NCI-H2227 (cell line): Measurements from ENCODE around the gene ALG14.
"Not testable (repeated sequence)": the region's sequence is repeated elsewhere in the genome, so short reads cannot be mapped to it uniquely, and the experiment has no call there.

Experiments
- DNase-seq: peaks from one replicate; lab custom pipeline; 2025; ENCODE audit not compliant: unreplicated experiment; lab: John Stamatoyannopoulos, UW

The ALG14 gene

GRCh38 chr1:94955767-94956632, 116.8 kb downstream of the ALG14 start:
- DNase-seq: no peak

DNA sequence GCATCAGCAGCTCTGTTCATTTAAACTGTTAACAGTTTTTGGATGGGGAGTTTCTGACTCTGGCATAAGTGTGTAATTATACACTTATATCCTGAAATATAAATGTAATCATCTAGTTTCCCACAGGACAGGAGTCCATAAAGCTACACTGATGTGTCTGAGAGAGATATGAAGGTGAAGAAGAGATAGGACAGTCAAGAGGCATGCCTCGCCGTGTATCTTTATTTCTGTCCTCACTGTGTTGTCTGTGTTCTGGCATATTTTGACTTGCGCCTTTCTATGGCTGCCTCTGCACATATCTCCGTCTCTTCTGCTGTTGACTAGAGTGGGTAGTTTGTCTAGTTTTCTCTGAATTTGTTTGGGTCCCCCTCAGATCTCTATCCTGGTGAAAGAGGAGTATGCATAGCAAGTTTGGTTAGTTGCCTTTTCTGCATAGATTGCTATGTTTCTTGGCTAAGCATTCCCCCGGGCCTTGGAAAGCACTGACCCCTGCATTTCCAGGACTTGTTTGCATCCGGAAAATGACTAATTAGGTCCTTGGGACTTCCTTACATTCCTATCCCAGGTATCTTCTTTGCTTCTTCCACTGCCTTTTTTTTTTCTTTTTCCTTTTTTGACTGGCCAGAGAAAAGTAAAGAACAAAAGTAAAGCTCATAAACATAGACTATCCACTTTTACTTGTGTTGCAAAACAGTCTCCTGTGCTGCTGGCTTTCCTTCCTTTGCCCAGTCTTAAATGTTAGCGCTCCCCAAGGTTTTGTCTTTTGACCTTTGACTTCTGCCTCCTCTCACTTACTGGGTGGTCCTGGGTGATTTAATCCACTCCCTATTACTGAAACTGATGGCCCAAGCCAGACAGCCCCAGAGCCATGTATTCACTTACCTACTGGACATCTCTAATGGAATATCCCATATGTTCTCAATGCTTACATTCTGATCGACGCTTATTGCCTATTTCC, 118.2 kb downstream of the ALG14 start:
- no peak for DNase-seq

- DNase-seq: no peak
Observed at GRCh38 chr1:94953746-94954145, 119.0 kb downstream of the ALG14 start.

GRCh38 chr1:94953107-94953506, 119.6 kb downstream of the ALG14 start:
- no peak for DNase-seq

DNA sequence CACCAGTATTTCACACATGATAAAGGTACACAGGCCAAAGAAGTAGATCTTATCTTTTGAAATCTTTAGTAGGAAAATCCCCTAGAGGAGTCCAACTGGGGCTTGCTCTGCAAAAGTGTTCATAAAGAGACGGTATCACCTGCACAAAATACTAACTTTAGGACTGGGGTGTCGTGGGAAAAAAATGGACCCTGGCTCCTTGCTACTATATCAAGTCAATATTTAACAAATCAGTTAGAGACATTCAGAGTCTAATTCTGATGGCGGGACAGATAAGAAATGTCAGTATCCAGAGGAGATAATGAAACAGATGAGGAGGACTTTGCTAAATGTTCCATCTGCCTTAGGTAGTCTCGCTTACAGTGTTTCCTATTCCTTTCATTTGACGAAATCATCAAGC, 120.2 kb downstream of the ALG14 start:
- no peak for DNase-seq

- DNase-seq: no peak
Observed at GRCh38 chr1:94951509-94952208, 121.1 kb downstream of the ALG14 start.

DNA sequence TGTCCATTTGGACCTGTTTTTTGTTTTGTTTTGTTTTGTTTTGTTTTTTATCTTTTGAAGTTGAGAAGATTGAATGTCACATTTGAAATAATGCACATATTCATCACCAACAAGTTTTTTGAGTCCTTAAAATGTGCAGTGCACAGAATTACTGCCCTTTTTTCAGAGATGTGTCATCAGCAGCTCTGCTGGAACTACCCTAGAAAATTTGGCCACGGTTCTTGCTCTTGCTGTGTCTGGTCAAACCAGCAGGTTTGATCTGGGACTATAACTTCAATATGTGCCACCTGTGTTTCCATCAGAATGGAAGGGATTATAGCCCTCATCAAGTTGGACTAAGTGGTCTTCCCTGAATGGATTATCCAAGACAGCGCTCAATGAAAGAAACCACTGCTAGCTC, 121.7 kb downstream of the ALG14 start:
- no peak for DNase-seq

DNA sequence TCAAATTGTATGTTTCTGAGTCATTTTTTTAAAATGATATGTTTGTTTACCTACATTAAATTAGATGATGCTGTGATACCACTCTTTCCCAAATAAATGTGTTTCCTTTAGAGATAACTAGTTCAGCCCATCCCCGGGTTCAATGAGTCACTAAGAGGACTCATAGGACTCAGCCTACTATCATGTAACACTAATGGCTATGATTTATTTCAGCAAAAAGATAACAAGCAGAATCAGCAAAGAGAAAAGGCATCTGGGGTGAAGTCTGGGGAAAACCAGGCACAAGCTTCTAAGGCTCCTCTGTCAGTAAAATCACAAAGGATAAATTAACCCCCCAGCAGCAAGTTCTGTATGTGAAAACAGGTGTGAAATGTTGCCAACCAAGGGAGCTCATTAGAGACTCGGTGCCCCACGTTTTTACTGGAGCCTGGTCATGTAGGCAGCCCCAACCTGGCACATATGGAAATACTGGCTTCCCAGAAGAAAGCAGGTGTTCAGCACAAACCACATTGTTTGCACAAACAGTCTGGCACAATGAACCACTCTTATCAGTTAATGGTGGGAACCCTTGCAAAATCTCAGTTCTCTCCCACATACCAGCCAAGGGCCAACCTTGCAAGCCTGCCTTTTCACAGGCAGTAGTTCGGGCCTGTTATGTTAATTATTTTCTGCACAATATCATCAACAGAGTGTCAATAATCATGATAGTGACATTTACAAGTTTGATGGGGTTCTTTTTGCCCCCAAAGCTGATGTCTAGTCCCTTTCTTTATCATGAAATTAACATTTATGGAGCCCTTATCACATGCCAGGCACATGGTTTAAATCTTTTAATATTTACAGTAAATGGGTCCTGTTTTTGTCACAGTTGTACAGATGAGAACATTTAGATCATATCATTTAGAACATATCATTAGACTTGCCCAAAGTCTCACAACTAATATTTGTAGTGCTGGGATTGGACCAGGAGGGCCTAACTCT, 122.8 kb downstream of the ALG14 start:
- DNase-seq: no peak

DNA sequence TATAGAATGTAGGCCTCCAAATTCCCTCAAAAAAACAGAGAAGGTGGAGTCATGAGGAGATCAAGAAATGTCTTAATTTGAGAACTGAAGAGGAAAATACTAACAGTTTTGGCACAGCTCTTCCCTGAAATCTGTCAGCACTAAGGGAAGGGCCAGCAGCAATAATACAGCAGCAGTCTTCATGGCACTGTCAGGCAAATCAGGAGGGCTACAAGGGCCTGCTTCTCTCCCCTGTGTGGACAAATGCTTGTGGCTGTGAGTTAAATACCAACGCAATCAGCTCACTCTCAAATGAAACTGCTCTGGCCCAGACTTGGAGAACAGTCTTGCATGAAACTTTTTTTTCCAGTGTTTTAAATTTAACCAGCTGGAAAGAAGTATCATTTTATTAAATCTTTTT, 125.3 kb downstream of the ALG14 start:
- DNase-seq: no peak

- DNase-seq: no peak
Observed at GRCh38 chr1:94946886-94947285, 125.9 kb downstream of the ALG14 start.

GRCh38 chr1:94942171-94943128, 130.3 kb downstream of the ALG14 start:
- DNase-seq: no peak

DNA sequence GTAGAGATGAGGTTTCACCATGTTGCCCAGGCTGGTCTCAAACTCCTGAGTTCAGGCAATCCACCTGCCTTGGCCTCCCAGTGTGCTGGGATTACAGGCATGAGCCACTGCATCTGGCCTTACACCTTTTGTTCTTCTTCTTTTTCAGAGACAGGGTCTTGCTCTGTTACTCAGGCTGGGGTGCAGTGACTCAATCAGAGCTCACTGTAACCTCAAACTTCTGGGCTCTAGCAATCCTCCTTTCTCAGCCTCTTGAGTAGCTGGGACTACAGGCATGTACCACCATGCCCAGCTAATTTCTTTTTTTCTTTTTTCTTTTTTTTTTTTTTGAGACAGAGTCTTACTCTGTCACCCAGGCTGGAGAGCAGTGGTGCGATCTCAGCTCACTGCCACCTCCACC, 131.3 kb downstream of the ALG14 start:
- not testable (repeated sequence) for DNase-seq

- DNase-seq: no peak
Observed at GRCh38 chr1:94940738-94941137, 132.0 kb downstream of the ALG14 start.

GRCh38 chr1:94937820-94938219, 134.9 kb downstream of the ALG14 start:
- no peak for DNase-seq

- no peak for DNase-seq
Observed at GRCh38 chr1:94936861-94937620, 135.7 kb downstream of the ALG14 start.

DNA sequence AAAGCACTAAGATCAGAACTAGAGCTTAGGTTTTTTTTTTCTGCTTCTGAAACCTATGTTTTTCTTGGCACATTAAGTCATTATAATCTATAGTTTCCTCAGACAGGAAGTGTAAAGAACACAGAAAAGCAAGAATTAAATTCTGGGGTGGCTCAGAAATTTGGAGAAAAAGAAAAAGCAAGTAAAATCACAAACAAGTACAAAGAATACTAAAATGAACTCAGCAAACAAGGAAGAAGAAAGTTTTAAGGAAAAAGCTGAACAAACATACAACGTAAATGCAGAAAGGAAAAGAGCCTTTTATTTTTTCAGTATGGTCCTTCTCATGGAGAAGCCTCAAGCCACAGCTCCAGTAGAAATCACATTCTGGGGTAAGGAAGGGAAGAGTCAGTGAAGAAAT, 137.3 kb downstream of the ALG14 start:
- DNase-seq: no peak

DNA sequence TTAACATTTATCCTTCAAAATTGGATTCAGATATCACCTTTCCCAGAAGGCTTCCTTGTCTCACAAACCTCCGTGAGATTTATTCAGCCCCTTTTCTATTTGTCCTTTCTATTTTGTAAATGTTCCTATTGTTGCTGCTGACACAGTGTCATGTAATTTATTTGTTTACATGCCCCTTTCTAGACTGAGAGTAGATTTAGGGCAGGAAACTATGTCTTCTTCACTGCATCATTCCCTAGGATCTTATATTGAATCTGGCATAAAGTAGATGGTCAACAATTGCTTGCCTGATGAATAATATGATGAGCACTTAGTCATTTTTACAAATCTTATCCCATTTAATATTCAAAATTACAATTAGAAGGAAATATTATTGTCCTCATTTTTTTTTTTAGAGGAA, 137.7 kb downstream of the ALG14 start:
- no peak for DNase-seq

- no peak for DNase-seq
Observed at GRCh38 chr1:94934551-94934950, 138.2 kb downstream of the ALG14 start.
